GM15510 (cell line): ENCODE results near the gene IL4R.

ENCODE experiments used
- POLR2A ChIP-seq: IDR thresholded peaks from 3 replicates; pipeline ENCODE4 v1.6.1; 2011; ENCODE audit warnings: borderline replicate concordance; ENCODE audit not compliant: insufficient read length; ENCODE audit errors: extremely low read depth

The IL4R gene

DNA sequence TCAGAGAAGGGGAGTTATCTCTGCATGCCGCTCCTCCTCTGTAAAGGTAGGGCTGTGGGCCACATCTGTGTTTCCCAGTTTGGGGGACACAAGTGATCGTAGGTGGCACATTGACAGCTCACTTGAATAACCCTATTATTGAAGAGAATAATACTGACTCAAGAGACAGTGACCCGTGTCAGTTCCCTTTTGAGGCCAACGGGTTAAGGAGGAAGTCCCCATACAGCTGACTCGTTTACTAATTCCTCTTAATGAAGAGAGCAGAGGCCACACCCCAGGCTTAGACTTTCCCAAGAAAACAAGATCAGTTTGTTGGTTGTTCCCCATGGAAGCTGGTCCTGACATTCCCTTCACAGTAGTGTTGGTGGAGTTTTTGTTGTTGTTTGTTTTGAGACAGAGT, 33.0 kb downstream of the IL4R start:
- TF ChIP-seq POLR2A, result no peak

DNA sequence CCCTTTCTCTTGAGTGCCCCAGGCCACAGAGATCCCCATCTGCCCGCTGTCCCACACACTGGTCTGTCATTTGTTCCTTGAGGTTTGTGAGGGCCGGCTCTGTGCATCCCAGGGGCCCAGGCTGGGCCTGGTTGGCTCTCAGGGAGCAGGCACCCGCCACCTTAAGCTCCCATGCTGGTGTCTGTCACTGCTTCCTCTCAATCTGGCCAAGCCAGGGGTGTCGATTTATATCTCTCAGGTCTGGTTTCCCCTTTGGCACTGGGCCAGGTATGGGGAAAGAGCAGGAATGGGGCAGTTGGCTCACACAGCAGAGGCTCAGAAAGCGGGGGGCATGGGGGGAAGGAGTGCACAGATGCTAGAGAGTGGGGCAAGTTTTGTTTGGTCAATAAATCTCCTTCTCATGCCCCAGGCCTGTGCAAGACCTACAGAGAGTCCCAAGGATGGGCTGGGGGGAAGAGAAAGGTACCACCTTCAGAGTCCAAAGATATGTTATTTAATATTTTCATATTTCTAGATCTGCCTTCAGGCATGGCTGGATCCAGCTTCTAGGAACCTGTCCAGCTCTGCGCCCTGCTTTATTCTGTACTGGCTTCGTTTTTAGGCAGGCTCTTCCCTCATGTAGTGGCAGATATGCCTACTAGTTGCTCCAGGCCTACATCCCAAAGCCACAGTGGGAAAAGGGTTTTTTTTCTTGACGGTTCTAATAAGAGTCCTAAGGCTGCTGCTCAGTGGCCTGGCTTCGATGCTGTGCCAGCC, 34.3 kb downstream of the IL4R start:
- TF ChIP-seq POLR2A, result no peak

DNA sequence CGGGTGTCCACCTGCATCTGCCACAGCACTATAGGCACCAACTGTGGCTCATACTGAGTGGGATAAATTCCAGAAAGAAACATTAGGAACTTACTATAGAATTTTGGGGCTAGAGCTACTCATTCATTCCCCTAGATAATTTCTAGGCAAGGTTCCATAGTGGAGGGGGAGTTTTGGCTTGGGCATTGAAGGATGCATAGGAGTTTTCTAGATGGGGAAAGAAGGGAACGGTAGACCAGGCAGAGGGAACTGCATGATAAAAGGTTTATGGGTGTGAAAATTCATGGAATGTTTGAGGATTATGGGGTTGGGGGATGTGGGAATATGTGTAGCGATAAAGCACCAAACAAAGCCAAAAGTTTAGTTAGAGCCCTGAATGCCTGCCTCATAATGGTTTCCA, 35.5 kb downstream of the IL4R start:
- TF ChIP-seq POLR2A, result no peak

DNA sequence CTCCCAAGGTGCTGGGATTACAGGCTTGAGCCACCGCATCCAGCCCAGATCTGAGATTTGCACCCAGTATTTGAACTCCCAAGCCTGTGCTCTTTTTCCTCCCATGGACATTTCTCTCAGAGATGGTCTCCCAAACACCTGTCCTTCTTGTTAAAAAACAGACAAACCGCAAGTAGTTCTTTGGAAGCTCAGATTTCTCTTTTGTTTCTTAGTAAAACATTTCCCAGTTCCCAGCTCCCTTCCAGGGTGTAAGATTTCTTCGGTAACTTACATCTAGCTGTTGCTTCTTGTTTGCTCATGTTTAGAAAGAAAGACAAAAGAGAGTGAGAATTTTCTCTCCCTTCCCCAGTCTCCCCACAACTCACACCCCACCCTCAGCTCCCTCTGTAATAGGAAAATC, 36.2 kb downstream of the IL4R start:
- TF ChIP-seq POLR2A, result no peak

DNA sequence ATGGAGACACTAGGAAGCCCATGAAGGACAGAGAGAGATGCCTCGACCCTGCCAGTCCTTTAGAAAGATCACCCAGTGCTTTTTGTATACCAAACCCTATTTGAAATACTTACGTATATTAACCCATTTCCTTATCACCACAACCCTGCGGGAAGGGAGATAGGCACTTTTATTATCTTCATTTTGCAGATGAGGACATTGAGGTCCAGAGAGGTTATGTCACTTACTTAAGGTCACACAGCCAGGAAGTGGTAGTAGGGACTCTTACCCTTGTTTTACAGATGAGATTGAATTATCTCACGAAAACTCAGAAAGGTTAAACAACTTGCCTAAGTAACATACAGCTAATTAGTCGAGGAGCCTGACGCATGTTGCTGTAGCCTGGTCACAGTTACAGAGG, 38.2 kb downstream of the IL4R start:
- TF ChIP-seq POLR2A, result no peak

DNA sequence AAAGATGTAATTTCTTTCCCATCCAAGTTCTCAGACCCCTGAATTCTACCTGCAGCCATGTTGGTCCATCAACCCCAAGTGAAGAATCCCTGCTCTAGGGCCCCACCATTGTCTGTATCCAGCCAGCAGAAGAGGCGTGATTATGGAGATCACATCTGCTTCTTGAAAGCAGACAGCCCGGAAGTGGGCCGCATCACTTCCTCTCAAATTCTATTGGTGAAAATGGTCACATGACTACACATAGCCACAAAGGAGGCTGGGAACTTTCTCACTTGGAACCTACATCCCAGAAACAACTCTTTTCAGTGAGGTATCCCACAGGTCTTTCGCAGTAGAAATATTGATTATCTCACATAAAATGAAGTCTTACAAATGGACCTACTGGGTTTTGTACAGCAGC, 40.1 kb downstream of the IL4R start:
- TF ChIP-seq POLR2A, result no peak

DNA sequence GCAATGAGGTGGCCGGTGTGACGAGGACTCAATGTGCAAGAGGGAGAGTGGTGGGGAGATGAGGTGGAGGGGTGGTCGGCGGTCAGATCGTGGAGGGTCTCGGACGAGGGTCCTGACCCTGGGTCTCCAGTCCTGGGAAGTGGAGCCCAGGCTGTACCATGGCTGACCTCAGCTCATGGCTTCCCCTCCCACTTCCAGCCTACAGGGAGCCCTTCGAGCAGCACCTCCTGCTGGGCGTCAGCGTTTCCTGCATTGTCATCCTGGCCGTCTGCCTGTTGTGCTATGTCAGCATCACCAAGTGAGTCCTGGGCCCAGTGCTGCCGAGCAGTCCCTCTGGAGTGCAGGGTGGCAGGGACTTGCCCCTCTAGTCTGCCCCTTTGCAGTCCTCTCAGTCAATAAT, 41.8 kb downstream of the IL4R start:
- TF ChIP-seq POLR2A, result no peak

DNA sequence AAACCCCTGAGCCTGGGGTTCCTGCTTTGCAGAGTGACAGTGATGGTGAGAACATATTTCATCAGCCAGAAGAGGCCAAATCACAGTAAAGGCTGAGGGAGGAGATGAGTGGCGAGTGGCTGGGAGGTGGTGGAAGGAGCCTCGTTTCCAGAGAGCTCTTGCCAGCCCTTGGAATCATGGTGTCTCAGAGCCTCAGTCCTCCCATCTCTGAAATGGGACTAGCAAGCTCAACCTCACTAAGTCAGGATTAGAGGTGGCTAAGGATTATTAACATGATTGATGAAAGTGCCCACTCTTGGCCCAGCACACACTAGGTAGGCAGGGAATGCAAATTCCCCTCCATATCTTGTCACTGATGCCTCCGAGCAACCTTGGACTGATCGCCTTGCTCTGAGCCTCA, 43.0 kb downstream of the IL4R start:
- TF ChIP-seq POLR2A, result no peak

DNA sequence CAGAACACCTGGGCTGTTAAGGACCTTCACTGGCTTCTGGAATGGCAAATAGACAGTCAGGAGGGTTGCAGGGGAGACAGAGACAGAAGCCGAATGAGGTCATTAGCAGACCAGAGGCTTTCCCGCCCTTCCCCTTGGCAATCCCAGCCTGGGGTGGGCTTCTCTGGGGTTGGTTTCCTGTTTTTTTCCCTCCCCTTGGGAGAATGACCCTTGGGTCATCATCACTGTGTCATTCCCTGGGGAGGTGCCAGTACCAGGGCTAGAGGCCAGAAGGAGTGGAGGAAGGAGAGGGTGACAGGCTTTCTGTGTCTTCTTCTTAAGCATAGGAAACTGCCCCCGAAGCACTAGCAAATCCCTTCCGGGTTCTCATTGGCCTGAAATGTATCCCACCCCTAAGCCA, 45.3 kb downstream of the IL4R start:
- TF ChIP-seq POLR2A, result no peak

DNA sequence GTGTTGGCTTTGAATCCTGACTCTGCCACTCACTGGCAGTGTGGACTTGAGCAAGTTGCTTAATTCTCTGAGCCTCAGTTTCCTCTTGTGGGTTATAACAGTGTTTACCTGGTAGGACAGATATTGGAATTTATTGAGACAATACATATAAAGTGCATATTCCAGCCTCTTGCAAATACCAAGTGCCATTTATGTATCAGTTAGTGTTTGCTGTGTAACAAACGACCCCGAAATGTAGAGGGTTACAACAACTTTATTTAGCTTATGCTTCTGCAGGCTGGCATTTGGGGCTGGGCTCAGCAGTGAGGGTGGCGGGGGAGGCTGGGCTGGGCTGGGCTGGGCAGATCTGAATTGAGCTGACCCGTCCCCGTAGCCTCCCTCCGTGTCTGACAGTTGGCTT, 45.8 kb downstream of the IL4R start:
- no peak for TF ChIP-seq POLR2A

DNA sequence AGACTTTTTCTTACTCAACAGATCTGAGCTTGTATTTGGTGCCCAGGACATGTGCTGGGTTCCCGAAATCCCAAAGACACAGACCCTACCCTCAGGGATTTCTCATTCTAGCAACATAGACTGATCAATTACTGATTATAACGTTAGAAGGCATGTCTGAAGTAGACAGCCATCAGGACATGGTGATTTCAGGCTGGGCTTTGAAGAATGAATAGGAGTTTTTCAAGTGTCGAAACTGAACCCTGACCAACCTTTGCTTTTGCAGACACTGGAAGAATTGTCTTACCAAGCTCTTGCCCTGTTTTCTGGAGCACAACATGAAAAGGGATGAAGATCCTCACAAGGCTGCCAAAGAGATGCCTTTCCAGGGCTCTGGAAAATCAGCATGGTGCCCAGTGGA, 48.2 kb downstream of the IL4R start:
- TF ChIP-seq POLR2A, result no peak

DNA sequence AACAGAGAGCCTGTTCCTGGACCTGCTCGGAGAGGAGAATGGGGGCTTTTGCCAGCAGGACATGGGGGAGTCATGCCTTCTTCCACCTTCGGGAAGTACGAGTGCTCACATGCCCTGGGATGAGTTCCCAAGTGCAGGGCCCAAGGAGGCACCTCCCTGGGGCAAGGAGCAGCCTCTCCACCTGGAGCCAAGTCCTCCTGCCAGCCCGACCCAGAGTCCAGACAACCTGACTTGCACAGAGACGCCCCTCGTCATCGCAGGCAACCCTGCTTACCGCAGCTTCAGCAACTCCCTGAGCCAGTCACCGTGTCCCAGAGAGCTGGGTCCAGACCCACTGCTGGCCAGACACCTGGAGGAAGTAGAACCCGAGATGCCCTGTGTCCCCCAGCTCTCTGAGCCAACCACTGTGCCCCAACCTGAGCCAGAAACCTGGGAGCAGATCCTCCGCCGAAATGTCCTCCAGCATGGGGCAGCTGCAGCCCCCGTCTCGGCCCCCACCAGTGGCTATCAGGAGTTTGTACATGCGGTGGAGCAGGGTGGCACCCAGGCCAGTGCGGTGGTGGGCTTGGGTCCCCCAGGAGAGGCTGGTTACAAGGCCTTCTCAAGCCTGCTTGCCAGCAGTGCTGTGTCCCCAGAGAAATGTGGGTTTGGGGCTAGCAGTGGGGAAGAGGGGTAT, 48.9 kb downstream of the IL4R start:
- no peak for TF ChIP-seq POLR2A

DNA sequence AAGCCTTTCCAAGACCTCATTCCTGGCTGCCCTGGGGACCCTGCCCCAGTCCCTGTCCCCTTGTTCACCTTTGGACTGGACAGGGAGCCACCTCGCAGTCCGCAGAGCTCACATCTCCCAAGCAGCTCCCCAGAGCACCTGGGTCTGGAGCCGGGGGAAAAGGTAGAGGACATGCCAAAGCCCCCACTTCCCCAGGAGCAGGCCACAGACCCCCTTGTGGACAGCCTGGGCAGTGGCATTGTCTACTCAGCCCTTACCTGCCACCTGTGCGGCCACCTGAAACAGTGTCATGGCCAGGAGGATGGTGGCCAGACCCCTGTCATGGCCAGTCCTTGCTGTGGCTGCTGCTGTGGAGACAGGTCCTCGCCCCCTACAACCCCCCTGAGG, 49.5 kb downstream of the IL4R start:
- TF ChIP-seq POLR2A, result no peak

DNA sequence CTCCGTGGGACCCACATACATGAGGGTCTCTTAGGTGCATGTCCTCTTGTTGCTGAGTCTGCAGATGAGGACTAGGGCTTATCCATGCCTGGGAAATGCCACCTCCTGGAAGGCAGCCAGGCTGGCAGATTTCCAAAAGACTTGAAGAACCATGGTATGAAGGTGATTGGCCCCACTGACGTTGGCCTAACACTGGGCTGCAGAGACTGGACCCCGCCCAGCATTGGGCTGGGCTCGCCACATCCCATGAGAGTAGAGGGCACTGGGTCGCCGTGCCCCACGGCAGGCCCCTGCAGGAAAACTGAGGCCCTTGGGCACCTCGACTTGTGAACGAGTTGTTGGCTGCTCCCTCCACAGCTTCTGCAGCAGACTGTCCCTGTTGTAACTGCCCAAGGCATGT, 50.0 kb downstream of the IL4R start:
- no peak for TF ChIP-seq POLR2A

DNA sequence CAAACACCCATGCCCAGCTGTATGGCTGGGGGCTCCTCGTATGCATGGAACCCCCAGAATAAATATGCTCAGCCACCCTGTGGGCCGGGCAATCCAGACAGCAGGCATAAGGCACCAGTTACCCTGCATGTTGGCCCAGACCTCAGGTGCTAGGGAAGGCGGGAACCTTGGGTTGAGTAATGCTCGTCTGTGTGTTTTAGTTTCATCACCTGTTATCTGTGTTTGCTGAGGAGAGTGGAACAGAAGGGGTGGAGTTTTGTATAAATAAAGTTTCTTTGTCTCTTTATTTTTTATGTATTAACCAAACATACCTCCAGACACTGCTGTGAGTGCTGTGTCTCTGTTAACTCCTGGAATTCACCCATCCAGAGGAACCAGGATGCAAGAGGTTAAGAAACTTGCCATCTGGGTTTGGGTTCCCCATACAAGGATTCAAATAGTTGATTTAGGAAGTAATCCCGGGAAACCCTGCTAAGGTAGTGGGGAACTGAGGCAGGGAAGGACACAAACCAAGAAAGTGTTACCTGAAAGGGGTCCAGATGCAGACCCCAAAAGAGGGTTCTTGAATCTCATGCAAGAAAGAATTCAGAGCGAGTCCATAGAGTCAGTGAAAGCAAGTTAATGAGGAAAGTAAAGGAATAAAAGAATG, 50.8 kb downstream of the IL4R start:
- no peak for TF ChIP-seq POLR2A

DNA sequence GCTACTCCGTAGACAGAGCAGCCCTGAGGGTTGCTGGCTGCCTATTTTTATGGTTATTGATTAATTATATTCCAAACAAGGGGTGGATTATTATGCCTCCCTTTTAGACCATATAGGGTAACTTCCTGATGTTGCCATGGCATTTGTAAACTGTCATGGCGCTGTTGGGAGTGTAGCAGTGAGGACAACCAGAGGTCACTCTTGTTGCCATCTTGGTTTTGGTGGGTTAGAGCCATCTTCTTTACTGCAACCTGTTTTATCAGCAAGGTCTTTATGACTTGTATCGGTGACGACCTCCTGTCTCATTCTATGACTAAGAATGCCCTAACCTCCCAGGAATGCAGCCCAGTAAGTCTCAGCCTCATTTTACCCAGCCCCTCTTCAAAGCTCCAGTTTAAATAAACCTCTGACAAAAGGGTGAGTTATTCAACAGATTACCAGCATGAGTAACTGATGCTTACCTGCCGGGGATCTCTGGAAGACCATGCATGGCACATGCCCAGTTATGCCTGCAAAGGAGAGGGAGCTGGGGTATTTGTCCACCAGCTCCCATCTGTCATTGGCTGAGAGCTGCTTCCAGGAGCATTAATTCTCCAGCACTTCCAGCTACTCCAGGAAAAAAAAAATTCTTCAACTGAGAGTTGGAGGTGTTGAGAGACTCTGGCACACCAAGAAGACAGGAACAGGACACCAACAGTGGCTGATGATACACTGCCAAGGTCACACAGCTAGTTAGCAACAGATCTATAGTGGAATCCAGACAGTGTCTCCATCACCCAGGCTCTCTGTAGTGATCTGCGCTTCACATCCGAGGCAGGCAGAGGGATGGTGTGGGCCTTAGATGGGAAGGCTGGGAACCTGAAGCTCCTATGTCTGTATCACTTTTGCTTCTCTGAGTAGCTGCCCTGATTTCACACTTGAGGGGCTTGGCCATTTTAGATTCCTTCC, 51.6 kb downstream of the IL4R start:
- no peak for TF ChIP-seq POLR2A
